PFSK-1 (cell line): ENCODE results near the gene ACTN1.

ENCODE experiments used
- FOXP2 ChIP-seq: optimal IDR thresholded peaks from 2 replicates; pipeline ENCODE3; 2011; ENCODE audit warnings: borderline replicate concordance, control low read depth, inconsistent platforms; ENCODE audit not compliant: insufficient read depth; ENCODE audit errors: extremely low read length, extremely low read depth
- POLR2AphosphoS5 ChIP-seq: IDR thresholded peaks from 2 replicates; pipeline ENCODE4 v1.6.1; 2012; ENCODE audit warnings: low read depth, mild to moderate bottlenecking, control low read depth, low read length, moderate library complexity
- SIN3A ChIP-seq: IDR thresholded peaks from 2 replicates; pipeline ENCODE4 v1.6.1; 2012; ENCODE audit warnings: mild to moderate bottlenecking, low read length, moderate library complexity, borderline replicate concordance; ENCODE audit not compliant: insufficient read depth
- TAF1 ChIP-seq: IDR thresholded peaks from 2 replicates; pipeline ENCODE4 v1.6.1; 2012; ENCODE audit warnings: low read length, control low read depth, borderline replicate concordance; ENCODE audit not compliant: insufficient read depth
- TF ChIP-seq, protein P1 (sequence below), 2 experiments: IDR thresholded peaks; 2 replicates each; pipeline versions ENCODE4 v1.6.1 to v1.8.0; 2011 to 2012; ENCODE audit warnings: low read depth in 2 of 2, low read length in 2 of 2, control low read depth in 1 of 2, inconsistent platforms in 1 of 2, mild to moderate bottlenecking in 1 of 2, moderate library complexity in 1 of 2; ENCODE audit not compliant: insufficient read depth in 1 of 2

Gene ACTN1

DNA sequence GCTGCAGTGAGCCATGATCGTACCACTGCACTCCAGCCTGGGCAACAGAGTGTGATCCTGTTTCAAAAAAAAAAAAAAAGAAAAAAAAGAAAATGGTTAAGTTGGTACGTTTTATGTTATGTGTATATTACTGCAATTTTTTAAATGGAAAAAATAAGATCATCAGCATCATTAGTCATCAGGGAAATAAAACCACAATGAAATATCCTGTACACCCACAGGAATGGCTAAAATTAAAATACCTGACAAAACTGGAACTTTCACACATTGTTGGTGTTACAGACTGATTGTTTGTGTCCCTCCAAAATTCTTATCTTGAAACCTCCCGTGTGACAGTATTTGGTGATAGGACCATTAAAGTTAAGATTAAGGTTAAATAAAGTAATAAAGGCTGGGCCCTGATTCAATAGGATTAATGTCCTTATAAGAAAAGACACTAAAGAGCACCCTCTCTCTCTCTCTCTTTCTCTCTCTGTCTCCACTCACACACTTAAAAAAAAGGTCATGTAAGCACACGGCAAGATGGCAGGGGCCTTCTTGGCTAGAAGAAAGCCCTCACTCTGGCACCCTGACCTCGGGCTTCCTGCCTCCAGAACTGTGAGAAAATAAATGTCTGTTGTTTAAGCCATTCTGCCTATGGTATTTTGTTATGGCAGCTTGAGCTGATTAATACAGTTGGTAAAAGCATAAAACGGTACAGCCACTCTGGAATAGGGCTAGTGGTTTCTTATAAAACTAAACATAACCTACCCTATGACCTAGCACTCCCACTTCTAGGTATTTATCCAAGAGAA, 137.9 kb downstream of the ACTN1 start:
- no peak for TF ChIP-seq POLR2AphosphoS5
- no peak for TF ChIP-seq SIN3A
- no peak for TF ChIP-seq FOXP2
- TF ChIP-seq, protein P1, sequence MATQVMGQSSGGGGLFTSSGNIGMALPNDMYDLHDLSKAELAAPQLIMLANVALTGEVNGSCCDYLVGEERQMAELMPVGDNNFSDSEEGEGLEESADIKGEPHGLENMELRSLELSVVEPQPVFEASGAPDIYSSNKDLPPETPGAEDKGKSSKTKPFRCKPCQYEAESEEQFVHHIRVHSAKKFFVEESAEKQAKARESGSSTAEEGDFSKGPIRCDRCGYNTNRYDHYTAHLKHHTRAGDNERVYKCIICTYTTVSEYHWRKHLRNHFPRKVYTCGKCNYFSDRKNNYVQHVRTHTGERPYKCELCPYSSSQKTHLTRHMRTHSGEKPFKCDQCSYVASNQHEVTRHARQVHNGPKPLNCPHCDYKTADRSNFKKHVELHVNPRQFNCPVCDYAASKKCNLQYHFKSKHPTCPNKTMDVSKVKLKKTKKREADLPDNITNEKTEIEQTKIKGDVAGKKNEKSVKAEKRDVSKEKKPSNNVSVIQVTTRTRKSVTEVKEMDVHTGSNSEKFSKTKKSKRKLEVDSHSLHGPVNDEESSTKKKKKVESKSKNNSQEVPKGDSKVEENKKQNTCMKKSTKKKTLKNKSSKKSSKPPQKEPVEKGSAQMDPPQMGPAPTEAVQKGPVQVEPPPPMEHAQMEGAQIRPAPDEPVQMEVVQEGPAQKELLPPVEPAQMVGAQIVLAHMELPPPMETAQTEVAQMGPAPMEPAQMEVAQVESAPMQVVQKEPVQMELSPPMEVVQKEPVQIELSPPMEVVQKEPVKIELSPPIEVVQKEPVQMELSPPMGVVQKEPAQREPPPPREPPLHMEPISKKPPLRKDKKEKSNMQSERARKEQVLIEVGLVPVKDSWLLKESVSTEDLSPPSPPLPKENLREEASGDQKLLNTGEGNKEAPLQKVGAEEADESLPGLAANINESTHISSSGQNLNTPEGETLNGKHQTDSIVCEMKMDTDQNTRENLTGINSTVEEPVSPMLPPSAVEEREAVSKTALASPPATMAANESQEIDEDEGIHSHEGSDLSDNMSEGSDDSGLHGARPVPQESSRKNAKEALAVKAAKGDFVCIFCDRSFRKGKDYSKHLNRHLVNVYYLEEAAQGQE (IDR thresholded peaks at IDR 0.05; ENCODE audit: insufficient read depth in 1 of 2, low read depth in 2 of 2, low read length in 2 of 2) = no peak
- TF ChIP-seq TAF1 = no peak

DNA sequence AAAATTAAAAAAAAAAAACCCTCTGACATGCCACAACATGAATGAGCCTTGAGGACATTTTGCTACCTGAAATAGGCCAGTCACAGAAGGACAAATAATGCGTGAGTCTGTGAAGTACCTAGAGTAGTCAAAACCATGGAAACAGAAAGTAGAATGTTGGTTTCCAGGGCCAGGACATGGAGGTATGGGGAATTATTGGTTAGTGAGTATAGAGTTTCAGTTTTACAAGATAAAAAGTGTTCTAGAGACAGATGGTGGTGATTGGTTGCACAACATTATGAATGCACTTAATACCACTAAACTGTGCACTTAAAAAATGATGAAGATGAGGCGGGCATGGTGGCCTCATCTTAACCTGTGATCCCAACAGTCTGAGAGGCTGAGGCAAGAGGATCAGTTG, 138.6 kb downstream of the ACTN1 start:
- TF ChIP-seq TAF1 = no peak
- TF ChIP-seq, protein P1 (IDR thresholded peaks at IDR 0.05; ENCODE audit: insufficient read depth in 1 of 2, low read depth in 2 of 2, low read length in 2 of 2) = no peak
- TF ChIP-seq POLR2AphosphoS5 = no peak
- no peak for TF ChIP-seq SIN3A
- no peak for TF ChIP-seq FOXP2

DNA sequence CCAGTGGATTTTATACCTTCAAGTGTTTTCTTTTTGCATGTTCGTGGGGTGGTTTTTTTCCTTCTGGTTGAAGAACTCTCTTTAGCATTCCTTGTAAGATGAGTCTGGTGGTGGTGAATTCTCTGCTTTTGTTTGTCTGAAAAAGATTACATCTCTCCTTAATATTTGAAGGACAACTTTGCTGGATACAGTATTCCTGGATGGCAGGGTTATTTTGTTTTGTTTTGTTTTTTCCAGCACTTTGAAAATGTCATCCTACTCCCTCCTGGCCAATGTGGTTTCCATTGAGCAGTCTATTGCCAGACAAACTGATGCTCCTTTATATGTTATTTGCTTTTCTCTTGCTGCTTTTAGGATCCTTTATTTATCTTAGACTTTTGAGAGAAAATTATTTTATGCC, 143.0 kb downstream of the ACTN1 start:
- TF ChIP-seq FOXP2 (no peak), POLR2AphosphoS5 (no peak), SIN3A (no peak), TAF1 (no peak)
- TF ChIP-seq, protein P1 (IDR thresholded peaks at IDR 0.05; ENCODE audit: insufficient read depth in 1 of 2, low read depth in 2 of 2, low read length in 2 of 2) = no peak

GRCh38 chr14:68834816-68835215, 144.3 kb downstream of the ACTN1 start:
- no peak for TF ChIP-seq FOXP2
- no peak for TF ChIP-seq SIN3A
- no peak for TF ChIP-seq POLR2AphosphoS5
- TF ChIP-seq TAF1 = no peak
- TF ChIP-seq, protein P1 (IDR thresholded peaks at IDR 0.05; ENCODE audit: insufficient read depth in 1 of 2, low read depth in 2 of 2, low read length in 2 of 2) = no peak

GRCh38 chr14:68828698-68829097, 150.4 kb downstream of the ACTN1 start:
- TF ChIP-seq POLR2AphosphoS5 (no peak), TAF1 (no peak), FOXP2 (no peak), SIN3A (no peak)
